ENCODE data around the gene ADAMTSL1.

ADAMTSL1 gene

GRCh38 chr9:18730241-18730640 is 256.3 kb downstream of the ADAMTSL1 start:
- TF ChIP-seq CTCF (conservative IDR thresholded peaks at IDR 0.05) = no peak
- H3K27ac ChIP-seq = no peak overlapping the region

GRCh38 chr9:18739127-18739526 is 265.2 kb downstream of the ADAMTSL1 start:
- TF ChIP-seq CTCF (conservative IDR thresholded peaks at IDR 0.05) = no peak

GRCh38 chr9:18739641-18740318 is 265.8 kb downstream of the ADAMTSL1 start:
- TF ChIP-seq CTCF (conservative IDR thresholded peaks at IDR 0.05) = no peak
- peak overlapping the region; percentile 7; the same call in 1 of the 2 replicates for H3K27ac ChIP-seq

More at GRCh38 chr9:18739127-18739526, 265.2 kb downstream of the ADAMTSL1 start:
- peak overlapping the region; percentile 7; the same call in 1 of the 2 replicates for H3K27ac ChIP-seq

GRCh38 chr9:18741359-18741758 is 267.4 kb downstream of the ADAMTSL1 start:
- H3K27ac ChIP-seq = no peak overlapping the region
- TF ChIP-seq CTCF (conservative IDR thresholded peaks at IDR 0.05) = no peak

- no peak overlapping the region for H3K27ac ChIP-seq
- TF ChIP-seq CTCF (conservative IDR thresholded peaks at IDR 0.05) = no peak
These were observed 268.0 kb downstream of the ADAMTSL1 start for GRCh38 chr9:18741945-18742344.

GRCh38 chr9:18743421-18743820 is 269.5 kb downstream of the ADAMTSL1 start:
- H3K27ac ChIP-seq = no peak overlapping the region
- TF ChIP-seq CTCF (conservative IDR thresholded peaks at IDR 0.05) = no peak

GRCh38 chr9:18743971-18744370 is 270.0 kb downstream of the ADAMTSL1 start:
- no peak for TF ChIP-seq CTCF (conservative IDR thresholded peaks at IDR 0.05)
- no peak overlapping the region for H3K27ac ChIP-seq
